22Rv1 (cell line): ENCODE results near the gene TBX3.
A peak's percentile ranks its signal among the peaks of the same experiment; 100 is the strongest.

Source experiments
- H3K27ac ChIP-seq: fragments of 450-650 bp; 2 replicates; pipeline ENCODE4 v1.5.1; 2017
- ZFX ChIP-seq: fragments of 450-650 bp; IDR thresholded peaks from 2 replicates; pipeline ENCODE4 v1.6.1; 2017; ENCODE audit warnings: antibody characterized with exemption, borderline replicate concordance
- TF ChIP-seq, protein P1 (sequence below): fragments of 450-650 bp; IDR thresholded peaks from 2 replicates; pipeline ENCODE4 v1.5.1; 2017; ENCODE audit warnings: mild to moderate bottlenecking

Gene TBX3

DNA sequence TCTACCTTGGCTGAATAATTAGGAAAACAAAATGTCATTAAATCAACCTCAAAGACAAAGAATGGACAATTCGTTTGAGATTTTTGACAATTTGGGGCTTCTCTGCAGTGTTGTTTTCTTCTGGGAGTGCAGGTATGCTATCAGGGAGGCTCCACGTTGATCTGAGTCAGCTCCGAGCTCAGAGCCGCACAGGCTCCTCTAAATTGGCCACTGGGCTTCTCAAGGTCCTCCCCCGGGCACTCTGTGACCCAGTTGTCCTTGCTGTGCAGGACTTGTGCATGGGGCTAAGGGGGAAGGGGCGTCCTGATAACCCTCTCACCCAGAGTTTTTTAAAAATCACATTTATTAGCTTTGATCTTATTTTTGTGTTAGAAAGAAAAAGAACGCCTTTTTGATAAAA is 52.7 kb downstream of the TBX3 start:
- TF ChIP-seq ZFX = no peak
- TF ChIP-seq, protein P1, sequence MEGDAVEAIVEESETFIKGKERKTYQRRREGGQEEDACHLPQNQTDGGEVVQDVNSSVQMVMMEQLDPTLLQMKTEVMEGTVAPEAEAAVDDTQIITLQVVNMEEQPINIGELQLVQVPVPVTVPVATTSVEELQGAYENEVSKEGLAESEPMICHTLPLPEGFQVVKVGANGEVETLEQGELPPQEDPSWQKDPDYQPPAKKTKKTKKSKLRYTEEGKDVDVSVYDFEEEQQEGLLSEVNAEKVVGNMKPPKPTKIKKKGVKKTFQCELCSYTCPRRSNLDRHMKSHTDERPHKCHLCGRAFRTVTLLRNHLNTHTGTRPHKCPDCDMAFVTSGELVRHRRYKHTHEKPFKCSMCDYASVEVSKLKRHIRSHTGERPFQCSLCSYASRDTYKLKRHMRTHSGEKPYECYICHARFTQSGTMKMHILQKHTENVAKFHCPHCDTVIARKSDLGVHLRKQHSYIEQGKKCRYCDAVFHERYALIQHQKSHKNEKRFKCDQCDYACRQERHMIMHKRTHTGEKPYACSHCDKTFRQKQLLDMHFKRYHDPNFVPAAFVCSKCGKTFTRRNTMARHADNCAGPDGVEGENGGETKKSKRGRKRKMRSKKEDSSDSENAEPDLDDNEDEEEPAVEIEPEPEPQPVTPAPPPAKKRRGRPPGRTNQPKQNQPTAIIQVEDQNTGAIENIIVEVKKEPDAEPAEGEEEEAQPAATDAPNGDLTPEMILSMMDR = no peak
- no peak overlapping the region for H3K27ac ChIP-seq

DNA sequence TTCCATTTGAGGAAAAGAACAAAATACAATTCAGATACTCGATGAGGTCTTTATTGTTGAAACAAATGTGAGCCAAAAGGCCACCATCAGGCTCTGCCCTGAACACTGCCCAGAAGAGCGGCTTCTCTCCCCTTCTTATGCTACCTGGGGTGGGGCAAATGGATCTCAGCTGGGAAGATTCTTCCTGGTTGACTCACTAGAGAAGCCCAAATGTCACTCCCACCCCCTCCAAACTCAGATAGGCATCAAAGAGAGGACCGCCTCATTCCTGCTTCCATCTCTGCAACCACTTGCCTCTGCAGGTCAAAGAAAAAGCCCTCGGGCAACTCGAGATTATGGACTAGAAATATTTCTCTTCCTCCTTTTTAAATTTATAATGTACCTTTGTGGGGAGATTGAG is 55.8 kb downstream of the TBX3 start:
- no peak overlapping the region for H3K27ac ChIP-seq
- TF ChIP-seq, protein P1 = no peak
- TF ChIP-seq ZFX = no peak

DNA sequence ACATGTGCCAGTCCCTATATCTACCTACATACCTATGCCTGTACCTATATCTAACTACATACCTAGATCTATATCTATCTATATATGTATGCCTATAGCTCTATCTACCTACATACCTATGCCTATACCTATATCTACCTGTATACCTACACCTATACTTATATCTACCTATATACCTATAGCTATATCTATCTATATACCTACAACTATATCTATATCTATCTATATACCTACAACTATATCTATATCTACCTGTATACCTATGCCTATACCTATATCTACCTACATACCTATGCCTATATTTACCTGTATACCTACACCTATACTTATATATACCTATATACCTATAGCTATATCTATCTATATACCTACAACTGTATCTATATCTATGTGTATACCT is 56.6 kb downstream of the TBX3 start:
- TF ChIP-seq, protein P1 = no peak
- TF ChIP-seq ZFX = no peak
- H3K27ac ChIP-seq = no peak overlapping the region

DNA sequence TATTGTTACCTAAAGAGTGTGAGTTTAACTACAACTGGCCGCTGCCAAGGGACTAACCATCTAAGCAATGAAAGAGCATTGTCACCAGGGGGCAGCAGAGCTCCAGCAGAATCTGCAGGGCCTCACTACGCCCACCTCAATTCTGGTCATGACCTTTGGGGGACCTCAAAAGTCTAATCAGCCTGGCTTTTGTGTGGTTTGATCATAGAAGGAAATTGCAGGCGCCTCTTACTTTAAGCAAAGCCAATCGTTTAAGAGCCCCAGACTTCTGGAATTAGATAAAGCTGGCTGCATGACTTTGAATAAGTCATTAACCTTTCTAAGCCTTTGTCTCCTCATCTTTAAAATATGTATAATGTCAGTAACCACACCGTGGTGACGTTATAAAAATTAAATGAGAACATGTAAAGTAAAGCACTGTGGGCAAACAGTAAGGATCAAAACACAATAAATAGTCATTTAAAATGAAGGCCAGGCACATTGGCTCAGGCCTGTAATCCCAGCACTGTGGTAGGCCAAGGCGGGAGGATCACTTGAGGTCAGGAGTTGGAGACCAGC is 58.6 kb downstream of the TBX3 start:
- peak overlapping the region; percentile 9; the same call in 1 of the 2 replicates for H3K27ac ChIP-seq
- TF ChIP-seq, protein P1 = peak; percentile 99
- TF ChIP-seq ZFX = no peak

DNA sequence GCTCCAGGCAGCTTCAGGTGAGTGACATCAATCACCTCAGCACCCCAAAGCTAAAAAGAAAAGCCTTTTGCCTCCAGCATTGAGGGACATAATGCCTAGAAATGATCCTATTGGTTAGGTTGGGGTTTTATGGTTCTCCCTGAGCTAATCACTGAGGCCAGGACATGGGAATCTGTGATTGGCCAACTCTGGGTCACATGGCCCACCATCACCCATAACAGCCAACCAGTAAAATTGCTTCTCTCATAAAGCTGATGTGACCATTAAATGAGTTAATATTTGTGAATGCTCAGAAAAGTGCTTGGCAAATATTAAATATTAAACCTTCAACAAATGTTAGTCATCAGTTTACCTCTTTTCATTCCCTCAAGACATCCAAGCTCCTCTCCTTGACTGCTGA is 60.2 kb downstream of the TBX3 start:
- no peak for TF ChIP-seq ZFX
- TF ChIP-seq, protein P1 = no peak
- no peak overlapping the region for H3K27ac ChIP-seq
